ENCODE results near the gene DICER1.

The DICER1 gene

DNA sequence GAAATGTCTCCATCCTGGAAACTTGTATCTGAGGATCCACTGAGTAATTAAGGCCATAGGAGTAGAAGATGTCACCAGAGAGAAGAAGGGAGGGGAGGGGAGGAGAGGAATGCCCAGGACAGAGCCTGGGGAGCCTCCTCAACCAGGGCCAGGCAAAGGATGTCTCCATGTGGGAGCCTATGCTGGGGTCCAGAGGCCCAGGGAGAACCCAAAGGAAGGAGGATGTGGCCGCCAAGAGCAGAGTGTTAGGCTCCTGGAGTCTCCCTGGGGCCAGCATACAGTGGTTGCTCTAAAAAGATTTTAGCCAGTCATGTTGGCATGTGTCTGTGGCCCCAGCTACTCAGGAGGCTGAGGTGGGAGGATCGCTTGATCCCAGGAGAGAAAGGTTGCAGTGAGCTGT, 92.6 kb downstream of the DICER1 start:
- no peak for DNase-seq (ENCODE audit: low read depth)
- H3K4me3 ChIP-seq (ENCODE audit: low read depth, low read length), result no peak overlapping the region
- TF ChIP-seq, protein P1, sequence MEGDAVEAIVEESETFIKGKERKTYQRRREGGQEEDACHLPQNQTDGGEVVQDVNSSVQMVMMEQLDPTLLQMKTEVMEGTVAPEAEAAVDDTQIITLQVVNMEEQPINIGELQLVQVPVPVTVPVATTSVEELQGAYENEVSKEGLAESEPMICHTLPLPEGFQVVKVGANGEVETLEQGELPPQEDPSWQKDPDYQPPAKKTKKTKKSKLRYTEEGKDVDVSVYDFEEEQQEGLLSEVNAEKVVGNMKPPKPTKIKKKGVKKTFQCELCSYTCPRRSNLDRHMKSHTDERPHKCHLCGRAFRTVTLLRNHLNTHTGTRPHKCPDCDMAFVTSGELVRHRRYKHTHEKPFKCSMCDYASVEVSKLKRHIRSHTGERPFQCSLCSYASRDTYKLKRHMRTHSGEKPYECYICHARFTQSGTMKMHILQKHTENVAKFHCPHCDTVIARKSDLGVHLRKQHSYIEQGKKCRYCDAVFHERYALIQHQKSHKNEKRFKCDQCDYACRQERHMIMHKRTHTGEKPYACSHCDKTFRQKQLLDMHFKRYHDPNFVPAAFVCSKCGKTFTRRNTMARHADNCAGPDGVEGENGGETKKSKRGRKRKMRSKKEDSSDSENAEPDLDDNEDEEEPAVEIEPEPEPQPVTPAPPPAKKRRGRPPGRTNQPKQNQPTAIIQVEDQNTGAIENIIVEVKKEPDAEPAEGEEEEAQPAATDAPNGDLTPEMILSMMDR (conservative IDR thresholded peaks at IDR 0.05; ENCODE audit: low read depth, low read length), result no peak

- no peak overlapping the region for H3K4me3 ChIP-seq (ENCODE audit: low read depth, low read length)
- TF ChIP-seq, protein P1 (conservative IDR thresholded peaks at IDR 0.05; ENCODE audit: low read depth, low read length), result no peak
- DNase-seq (ENCODE audit: low read depth), result no peak
These were observed 93.1 kb downstream of the DICER1 start for GRCh38 chr14:95064256-95064655.

DNA sequence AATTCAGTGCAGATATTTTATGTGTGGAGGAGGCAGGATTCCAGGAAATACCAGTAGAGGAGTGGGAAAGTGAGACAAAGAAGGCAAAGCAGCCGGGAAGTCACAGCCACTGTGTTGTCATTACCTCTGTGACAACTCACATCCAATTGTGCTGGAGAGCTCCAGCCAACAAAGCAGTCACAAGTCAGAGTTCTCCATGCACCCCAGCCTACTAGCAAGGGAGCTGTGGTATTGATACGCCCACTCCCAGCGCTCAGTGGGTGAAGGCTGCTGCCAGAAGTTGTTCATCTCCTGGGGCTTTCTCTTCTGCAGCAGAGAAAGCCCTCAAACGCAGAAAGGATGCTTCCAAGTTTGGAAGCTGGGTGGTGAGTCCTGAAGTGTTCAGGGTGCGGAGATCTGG, 93.9 kb downstream of the DICER1 start:
- H3K4me3 ChIP-seq (ENCODE audit: low read depth, low read length), result no peak overlapping the region
- no peak for DNase-seq (ENCODE audit: low read depth)
- TF ChIP-seq, protein P1 (conservative IDR thresholded peaks at IDR 0.05; ENCODE audit: low read depth, low read length), result no peak

DNA sequence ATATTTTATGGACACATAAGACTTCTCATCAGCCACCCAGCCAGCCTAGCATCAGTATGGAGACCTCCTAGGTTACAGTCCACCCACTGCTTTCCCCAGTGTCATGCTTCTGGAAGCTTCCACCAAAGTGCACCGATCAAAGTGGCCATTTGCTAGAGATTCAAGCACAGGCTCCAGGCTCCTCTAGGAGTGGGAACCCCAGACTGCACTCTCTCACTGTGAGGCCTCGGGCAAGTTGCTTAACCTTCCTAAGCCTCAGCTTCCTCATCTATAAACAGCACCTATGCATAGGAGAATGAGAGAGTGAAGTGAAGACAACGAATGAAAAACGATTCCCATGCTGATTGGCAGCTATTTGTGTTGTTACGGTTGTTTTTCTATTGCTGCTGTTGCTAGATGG, 94.4 kb downstream of the DICER1 start:
- no peak overlapping the region for H3K4me3 ChIP-seq (ENCODE audit: low read depth, low read length)
- DNase-seq (ENCODE audit: low read depth), result no peak
- TF ChIP-seq, protein P1 (conservative IDR thresholded peaks at IDR 0.05; ENCODE audit: low read depth, low read length), result no peak

DNA sequence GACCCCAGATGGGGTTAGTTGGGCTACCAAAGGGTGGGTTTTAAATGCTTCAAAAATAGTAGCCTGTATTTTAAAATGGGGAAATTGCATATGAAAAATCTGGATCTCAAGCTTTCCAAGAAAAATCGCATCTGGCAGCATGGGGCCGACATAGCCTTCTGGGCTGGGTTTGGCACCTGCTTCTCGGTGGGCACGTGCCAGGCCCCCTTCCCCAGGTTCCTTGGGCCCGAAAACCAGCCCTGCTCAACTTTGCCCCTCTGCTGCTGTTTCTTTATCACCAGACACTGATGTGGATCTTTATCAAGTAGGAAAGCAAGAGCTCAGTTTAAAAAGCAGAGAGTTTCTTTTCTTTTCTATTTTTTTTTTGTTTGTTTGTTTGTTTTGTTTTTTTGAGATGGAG, 95.1 kb downstream of the DICER1 start:
- TF ChIP-seq, protein P1 (conservative IDR thresholded peaks at IDR 0.05; ENCODE audit: low read depth, low read length), result no peak
- H3K4me3 ChIP-seq (ENCODE audit: low read depth, low read length), result no peak overlapping the region
- DNase-seq (ENCODE audit: low read depth), result no peak

DNA sequence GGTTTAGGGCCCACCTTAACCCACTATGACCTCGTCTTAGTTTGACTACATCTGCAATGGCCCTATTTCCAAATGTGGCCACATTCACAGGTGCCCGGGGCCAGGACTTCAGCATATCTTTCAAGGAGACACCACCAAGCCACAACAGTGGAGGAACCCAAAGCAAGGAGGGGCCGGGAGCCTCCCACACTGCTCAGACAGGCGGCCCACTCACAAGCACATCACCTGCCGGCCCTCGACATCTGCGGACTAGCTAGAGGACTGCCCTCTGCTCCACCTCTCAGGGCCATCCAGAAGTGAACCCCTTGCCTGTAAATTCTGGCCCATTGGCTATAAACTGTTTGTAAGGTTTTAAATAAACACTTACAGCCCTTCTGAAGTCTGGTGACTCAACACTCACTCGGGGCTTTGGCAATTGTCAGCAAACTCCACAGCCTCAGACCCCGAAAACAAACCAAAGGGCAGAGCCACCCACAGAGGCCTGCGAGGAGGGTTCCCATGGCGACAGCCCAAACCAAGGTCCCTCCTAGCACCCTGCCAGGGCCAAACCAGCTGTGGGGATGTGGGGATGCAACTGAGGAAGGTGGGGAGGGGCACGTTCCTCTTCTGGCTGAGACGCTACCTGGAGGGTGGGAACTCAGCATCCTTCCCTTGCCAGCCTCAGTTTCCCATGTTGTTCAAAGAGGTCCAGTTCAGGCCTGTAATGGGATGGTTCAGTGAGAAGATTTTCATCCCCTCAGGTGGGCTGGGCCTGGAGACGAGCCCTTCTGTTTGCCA, 95.8 kb downstream of the DICER1 start:
- TF ChIP-seq, protein P1 (conservative IDR thresholded peaks at IDR 0.05; ENCODE audit: low read depth, low read length), result no peak
- no peak overlapping the region for H3K4me3 ChIP-seq (ENCODE audit: low read depth, low read length)
- DNase-seq (ENCODE audit: low read depth), result no peak

DNA sequence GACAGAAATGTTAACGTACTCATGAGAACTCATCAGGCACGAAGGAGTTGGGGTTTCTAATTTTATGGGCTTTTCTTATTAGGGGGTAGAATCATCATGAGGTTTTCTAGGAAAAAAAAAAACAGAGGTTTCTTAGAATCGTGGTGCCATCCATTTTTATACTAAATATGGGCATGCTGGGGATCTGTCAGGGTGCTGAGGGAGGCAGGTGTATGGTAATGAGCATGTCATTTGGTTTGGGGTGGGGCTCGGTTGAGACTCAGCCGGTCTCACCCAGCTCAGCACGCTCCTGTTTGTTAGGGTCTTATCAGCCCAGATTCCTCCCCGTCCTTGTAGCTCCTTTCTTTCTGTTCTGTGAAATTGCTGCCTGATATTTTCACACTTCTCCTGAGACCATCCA, 98.2 kb downstream of the DICER1 start:
- no peak overlapping the region for H3K4me3 ChIP-seq (ENCODE audit: low read depth, low read length)
- TF ChIP-seq, protein P1 (conservative IDR thresholded peaks at IDR 0.05; ENCODE audit: low read depth, low read length), result no peak
- no peak for DNase-seq (ENCODE audit: low read depth)

All from choroid plexus epithelial cell (primary cell).